ENCODE results near the gene TPH2. TPM values are rescaled to one million over a fixed set of nuclear protein-coding genes. Genes with fewer than 3 reads are reported as not detected.

TPH2 gene
- total RNA-seq, 3 donors from 2014 or later, result not detected

- no peak for TF ChIP-seq POLR2AphosphoS5 (IDR thresholded peaks at IDR 0.05)
- TF ChIP-seq, protein P1, sequence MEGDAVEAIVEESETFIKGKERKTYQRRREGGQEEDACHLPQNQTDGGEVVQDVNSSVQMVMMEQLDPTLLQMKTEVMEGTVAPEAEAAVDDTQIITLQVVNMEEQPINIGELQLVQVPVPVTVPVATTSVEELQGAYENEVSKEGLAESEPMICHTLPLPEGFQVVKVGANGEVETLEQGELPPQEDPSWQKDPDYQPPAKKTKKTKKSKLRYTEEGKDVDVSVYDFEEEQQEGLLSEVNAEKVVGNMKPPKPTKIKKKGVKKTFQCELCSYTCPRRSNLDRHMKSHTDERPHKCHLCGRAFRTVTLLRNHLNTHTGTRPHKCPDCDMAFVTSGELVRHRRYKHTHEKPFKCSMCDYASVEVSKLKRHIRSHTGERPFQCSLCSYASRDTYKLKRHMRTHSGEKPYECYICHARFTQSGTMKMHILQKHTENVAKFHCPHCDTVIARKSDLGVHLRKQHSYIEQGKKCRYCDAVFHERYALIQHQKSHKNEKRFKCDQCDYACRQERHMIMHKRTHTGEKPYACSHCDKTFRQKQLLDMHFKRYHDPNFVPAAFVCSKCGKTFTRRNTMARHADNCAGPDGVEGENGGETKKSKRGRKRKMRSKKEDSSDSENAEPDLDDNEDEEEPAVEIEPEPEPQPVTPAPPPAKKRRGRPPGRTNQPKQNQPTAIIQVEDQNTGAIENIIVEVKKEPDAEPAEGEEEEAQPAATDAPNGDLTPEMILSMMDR (IDR thresholded peaks at IDR 0.05), result no peak
- TF ChIP-seq POLR2A (IDR thresholded peaks at IDR 0.05), result no peak
- Histone ChIP-seq H3K4me3 (no peak overlapping the region), H3K27me3 (no peaks in the 10 kb centered on the region), H3K27ac (no peak overlapping the region), H3K9me3 (no peaks in the 10 kb centered on the region), H3K4me1 (no peaks in the 10 kb centered on the region), H3K36me3 (no peaks in the 10 kb centered on the region)
- intact Hi-C loops (cut with DNase I; ENCODE audit: low total_unique reads), result no loop called here
- DNase-seq (ENCODE audit: low spot score in 2 of 2), result no peak
Measured at GRCh38 chr12:72018036-72018435, 79.4 kb downstream of the TPH2 start.

- no peak overlapping the region for H3K27ac ChIP-seq
- no peaks in the 10 kb centered on the region for H3K4me1 ChIP-seq
- H3K4me3 ChIP-seq, result no peak overlapping the region
- TF ChIP-seq POLR2A (IDR thresholded peaks at IDR 0.05) (no peak), POLR2AphosphoS5 (IDR thresholded peaks at IDR 0.05) (no peak)
- TF ChIP-seq, protein P1 (IDR thresholded peaks at IDR 0.05), result no peak
- no peaks in the 10 kb centered on the region for H3K9me3 ChIP-seq
- DNase-seq (ENCODE audit: low spot score in 2 of 2), result no peak
- no peaks in the 10 kb centered on the region for H3K27me3 ChIP-seq
- intact Hi-C loops (cut with DNase I; ENCODE audit: low total_unique reads), result no loop called here
- no peaks in the 10 kb centered on the region for H3K36me3 ChIP-seq
Measured at GRCh38 chr12:72024613-72025012, 86.0 kb downstream of the TPH2 start.

DNA sequence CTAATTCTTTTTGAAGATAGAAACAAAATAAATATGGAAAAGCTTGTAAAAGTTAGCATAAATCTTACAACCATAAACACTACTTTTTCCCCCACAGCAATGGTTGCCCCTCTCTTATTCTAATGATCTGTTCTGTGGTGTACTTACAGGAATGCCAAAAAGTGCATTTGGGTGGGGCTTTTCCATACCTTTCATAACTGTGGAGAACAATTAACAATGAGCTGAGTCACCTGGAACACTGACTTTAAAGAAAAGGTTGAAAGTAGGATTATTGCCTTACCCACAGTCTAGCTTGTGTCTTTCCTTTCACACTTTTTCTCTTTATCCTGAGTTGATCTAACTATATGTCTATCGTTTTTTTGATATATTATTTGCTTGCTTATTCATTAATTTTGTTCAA is 86.9 kb downstream of the TPH2 start:
- no peak overlapping the region for H3K27ac ChIP-seq
- no peaks in the 10 kb centered on the region for H3K27me3 ChIP-seq
- H3K36me3 ChIP-seq, result no peaks in the 10 kb centered on the region
- H3K4me3 ChIP-seq, result no peak overlapping the region
- no peak for DNase-seq (ENCODE audit: low spot score in 2 of 2)
- TF ChIP-seq POLR2A (IDR thresholded peaks at IDR 0.05), result no peak
- TF ChIP-seq, protein P1 (IDR thresholded peaks at IDR 0.05), result no peak
- no peak for TF ChIP-seq POLR2AphosphoS5 (IDR thresholded peaks at IDR 0.05)
- H3K4me1 ChIP-seq, result no peaks in the 10 kb centered on the region
- H3K9me3 ChIP-seq, result no peaks in the 10 kb centered on the region
- intact Hi-C loops (cut with DNase I; ENCODE audit: low total_unique reads), result no loop called here

- H3K9me3 ChIP-seq, result no peaks in the 10 kb centered on the region
- intact Hi-C loops (cut with DNase I; ENCODE audit: low total_unique reads), result no loop called here
- H3K27me3 ChIP-seq, result no peaks in the 10 kb centered on the region
- no peaks in the 10 kb centered on the region for H3K36me3 ChIP-seq
- no peak overlapping the region for H3K27ac ChIP-seq
- no peak for DNase-seq (ENCODE audit: low spot score in 2 of 2)
- no peaks in the 10 kb centered on the region for H3K4me1 ChIP-seq
- no peak for TF ChIP-seq POLR2AphosphoS5 (IDR thresholded peaks at IDR 0.05)
- TF ChIP-seq, protein P1 (IDR thresholded peaks at IDR 0.05), result no peak
- no peak for TF ChIP-seq POLR2A (IDR thresholded peaks at IDR 0.05)
- no peak overlapping the region for H3K4me3 ChIP-seq
Measured at GRCh38 chr12:72028966-72029365, 90.3 kb downstream of the TPH2 start.

DNA sequence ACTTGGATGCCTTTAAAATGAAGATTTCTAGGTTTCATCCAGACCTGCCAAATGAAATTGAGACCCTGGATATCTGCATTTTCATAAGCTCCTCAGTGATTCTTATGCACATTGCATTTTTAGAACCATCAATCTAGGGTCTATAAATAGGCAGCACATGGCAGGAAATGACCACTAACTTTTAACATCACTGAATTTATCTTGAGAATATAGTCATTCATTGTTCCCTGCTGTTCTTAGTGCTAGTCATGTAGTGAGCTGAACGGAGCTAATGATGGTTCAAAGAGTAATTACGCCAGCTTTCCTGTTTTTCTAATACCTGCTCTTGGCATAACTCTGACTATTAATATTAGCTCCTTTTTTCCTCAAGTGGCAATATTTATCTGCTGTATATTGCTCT is 91.6 kb downstream of the TPH2 start:
- Histone ChIP-seq H3K27me3 (no peaks in the 10 kb centered on the region), H3K9me3 (no peaks in the 10 kb centered on the region), H3K4me3 (no peak overlapping the region), H3K36me3 (no peaks in the 10 kb centered on the region), H3K4me1 (no peaks in the 10 kb centered on the region), H3K27ac (no peak overlapping the region)
- intact Hi-C loops (cut with DNase I; ENCODE audit: low total_unique reads), result no loop called here
- DNase-seq (ENCODE audit: low spot score in 2 of 2), result no peak
- no peak for TF ChIP-seq POLR2AphosphoS5 (IDR thresholded peaks at IDR 0.05)
- TF ChIP-seq, protein P1 (IDR thresholded peaks at IDR 0.05), result no peak
- no peak for TF ChIP-seq POLR2A (IDR thresholded peaks at IDR 0.05)
